Measurements from ENCODE around the gene LSM14B.

LSM14B gene

GRCh38 chr20:62129731-62130531, 7.7 kb downstream of the LSM14B start:
- DNase-seq (ENCODE audit: low read depth, low spot score), result no peak
- no peak overlapping the region for H3K27ac ChIP-seq

- H3K27ac ChIP-seq, result no peak overlapping the region
- DNase-seq (ENCODE audit: low read depth, low spot score), result no peak
Measured at GRCh38 chr20:62131560-62132320, 9.5 kb downstream of the LSM14B start.

GRCh38 chr20:62132421-62132820, 10.1 kb downstream of the LSM14B start:
- H3K27ac ChIP-seq, result no peak overlapping the region
- no peak for DNase-seq (ENCODE audit: low read depth, low spot score)

DNA sequence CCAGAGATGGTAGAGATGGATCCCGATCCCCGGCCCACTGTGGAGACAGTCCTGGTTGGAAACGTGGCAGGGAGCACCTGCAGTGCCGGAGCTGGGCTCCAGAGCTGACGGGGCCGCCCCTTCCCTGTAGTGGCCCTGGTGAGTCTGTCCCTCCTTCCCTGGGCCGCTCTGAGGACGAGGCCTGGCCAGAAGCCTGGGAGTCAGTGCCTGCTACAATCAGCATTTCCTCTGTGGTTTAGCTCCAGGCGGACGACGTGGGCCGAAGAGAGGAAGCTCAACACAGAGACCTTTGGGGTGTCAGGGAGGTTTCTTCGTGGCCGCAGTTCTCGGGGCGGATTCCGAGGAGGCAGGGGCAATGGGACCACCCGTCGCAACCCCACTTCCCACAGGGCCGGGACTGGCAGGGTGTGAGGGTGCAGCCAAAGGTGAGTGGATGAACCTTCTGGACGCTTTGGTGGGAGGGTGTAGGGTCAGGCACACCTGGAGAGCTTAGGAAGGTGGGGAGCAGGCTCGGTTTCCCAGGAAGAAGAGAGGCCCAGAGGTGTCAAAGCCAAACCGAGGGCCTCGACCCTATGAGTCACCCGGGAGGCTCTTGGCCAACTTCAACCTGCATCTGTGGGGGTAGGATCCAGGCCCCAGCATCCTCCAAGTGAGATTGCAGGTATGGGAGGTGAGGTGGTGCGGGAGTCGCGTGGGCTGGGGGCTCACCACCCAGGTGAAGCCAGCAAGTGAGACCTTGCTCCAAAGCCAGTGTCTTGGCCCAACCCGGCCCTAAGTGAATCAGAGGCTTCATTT, 11.0 kb downstream of the LSM14B start:
- no peak overlapping the region for H3K27ac ChIP-seq
- DNase-seq (ENCODE audit: low read depth, low spot score), result no peak

DNA sequence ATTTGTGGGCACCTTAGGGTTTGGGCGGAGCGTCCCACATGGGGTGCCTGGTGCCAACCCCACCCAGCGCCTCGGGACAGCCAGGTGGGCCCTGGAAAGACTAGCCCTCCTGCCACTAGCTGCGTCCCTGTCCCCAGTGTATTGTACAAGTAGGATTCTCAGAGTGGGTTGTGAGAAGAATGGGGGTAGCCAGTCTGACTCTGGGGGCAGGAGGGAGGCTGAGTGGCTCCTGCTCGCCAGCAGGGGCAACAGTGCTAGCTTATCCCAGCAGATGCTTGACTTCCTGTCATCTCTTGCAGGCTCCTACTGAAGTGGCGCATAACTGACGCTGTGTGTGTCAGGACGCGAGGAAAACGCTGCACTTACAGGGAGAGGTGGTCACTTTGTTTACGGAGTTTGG, 11.6 kb downstream of the LSM14B start:
- no peak for DNase-seq (ENCODE audit: low read depth, low spot score)
- no peak overlapping the region for H3K27ac ChIP-seq

DNA sequence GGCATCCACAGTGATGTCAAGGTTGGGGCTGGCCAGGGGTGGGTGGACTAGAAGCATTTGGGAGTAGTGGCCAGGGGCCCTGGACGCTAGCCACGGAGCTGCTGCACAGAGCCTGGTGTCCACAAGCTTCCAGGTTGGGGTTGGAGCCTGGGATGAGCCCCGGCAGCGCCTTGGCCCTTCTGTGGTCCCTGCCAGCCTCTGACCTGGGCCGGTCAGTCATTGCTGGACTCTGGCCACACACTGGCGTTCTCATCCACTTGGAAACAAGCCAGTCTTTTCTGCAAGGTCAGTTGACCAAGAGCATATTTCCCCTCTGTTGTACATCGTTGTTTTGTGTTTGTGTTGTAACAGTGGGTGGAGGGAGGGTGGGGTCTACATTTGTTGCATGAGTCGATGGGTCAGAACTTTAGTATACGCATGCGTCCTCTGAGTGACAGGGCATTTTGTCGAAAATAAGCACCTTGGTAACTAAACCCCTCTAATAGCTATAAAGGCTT, 12.5 kb downstream of the LSM14B start:
- DNase-seq (ENCODE audit: low read depth, low spot score), result no peak
- no peak overlapping the region for H3K27ac ChIP-seq

GRCh38 chr20:62135573-62136266, 13.4 kb downstream of the LSM14B start:
- no peak for DNase-seq (ENCODE audit: low read depth, low spot score)
- no peak overlapping the region for H3K27ac ChIP-seq

DNA sequence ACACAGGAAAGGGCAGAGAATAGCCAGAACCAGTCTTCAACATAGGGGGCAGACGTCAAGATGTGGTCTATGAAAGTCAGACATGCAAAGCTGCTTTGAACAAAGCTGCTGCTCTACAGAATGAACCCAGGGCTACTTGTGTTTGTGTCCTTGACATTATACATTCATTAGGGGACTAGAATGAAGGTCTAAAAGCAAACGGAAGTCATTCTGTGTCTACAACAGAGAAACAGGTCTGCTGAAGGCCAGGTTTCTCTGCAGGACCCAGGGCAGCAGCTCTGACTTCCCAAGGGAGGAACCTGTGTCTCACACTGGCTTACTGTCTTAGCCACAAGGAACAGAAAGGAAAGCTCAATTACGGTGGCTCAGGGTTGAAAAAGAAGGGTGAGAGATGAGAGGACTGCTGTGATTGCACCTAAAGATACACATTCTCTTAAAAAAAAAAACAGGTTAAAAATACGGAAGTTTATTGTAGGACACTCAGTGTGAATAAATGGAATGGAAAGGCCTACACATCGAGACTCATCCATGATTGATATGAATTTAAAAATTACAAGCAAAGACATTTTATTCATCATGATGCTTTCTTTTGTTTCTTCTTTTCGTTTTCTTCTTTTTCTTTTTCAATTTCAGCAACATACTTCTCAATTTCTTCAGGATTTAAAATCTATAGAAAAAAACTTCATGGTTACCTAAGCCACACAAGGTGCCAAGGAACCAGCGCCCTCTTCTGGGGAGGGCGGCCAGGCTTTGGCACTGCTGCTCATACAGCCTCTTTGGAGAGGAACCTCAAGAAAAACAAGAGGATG, 14.2 kb downstream of the LSM14B start:
- no peak for DNase-seq (ENCODE audit: low read depth, low spot score)

DNA sequence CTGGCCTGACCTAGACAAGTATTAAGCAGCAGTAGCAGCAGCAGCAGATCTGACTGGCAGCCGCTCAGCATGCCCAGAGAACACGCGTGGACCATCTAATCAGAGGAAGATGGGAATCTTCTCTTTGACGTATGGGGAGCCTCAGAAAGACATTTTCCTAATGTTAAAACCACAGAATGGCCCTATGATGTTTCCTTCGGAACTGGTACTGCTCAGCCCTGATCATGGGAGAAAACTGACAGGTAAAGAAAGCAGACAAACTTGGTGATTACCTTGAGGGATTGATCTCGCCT, 14.8 kb downstream of the LSM14B start:
- H3K27ac ChIP-seq, result no peak overlapping the region
- no peak for DNase-seq (ENCODE audit: low read depth, low spot score)

More for the DNA sequence above, 14.2 kb downstream of the LSM14B start:
- no peak overlapping the region for H3K27ac ChIP-seq

DNA sequence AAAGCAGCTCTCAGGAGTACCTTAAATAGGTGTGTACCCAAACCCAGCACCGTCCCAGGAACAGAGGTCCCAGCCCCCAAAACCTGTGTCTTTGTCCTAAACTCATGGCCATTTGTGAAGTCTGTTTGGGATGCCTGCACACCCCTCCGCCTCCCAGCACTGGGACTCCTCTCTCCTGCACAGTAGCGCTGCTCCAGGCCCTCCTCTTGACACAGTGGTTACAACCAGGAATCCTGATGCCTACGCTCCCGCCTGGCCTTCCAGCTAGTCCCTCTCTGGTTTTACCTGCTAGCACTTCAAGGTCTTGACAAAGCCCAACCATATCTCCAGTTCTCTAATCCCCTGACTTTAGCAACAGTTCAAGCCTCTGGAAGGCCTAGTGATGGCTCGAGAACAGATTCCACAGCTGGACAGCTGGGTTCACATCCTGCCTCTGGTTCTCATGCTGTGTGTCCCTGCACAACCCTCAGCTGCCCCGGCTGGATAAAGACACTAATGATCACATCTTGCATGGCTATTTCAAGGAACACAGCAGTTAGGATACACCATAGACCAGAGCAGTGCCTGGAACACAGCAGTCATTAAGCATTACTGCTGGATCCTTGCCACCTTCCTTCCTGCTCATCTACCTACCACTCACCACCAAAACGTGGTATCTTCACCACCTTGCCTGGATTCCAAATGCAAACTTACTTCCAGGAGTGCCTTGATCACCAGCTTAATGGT, 15.4 kb downstream of the LSM14B start:
- DNase-seq (ENCODE audit: low read depth, low spot score), result no peak
- no peak overlapping the region for H3K27ac ChIP-seq

DNA sequence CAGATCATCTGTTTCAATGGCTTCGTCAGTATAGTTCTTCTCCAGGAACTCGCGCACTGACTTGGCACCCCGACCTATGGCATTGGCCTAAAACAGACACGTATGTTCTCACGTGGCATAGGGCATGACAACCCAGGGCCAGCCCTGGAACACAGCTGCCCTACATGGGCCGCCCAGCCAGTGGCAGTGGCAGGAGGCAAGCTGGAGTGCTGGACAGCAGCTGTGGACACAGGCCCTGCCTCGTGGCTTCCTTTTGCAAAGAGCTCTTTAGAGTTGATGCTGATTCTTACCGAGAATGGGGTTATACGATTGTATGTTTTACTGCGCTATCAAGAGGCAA, 15.9 kb downstream of the LSM14B start:
- no peak overlapping the region for H3K27ac ChIP-seq
- DNase-seq (ENCODE audit: low read depth, low spot score), result no peak

DNA sequence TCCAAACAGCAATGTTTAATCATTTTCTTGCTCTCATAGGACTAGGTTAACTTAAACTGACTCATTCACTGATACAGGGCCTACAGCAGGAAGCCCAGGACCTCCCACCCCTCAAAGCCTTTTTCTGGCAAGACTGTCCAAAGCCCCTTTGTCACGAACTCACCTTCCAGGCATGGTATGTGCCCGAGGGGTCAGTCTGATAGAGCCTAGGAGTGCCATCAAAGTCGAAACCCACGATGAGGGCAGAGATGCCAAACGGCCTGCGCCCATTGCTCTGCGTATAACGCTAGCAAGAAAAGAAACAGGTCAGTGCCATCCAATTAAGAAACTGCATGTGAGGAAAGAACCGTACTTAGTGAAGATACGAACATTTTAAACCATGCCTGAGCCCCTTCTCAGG, 16.6 kb downstream of the LSM14B start:
- no peak overlapping the region for H3K27ac ChIP-seq
- no peak for DNase-seq (ENCODE audit: low read depth, low spot score)

DNA sequence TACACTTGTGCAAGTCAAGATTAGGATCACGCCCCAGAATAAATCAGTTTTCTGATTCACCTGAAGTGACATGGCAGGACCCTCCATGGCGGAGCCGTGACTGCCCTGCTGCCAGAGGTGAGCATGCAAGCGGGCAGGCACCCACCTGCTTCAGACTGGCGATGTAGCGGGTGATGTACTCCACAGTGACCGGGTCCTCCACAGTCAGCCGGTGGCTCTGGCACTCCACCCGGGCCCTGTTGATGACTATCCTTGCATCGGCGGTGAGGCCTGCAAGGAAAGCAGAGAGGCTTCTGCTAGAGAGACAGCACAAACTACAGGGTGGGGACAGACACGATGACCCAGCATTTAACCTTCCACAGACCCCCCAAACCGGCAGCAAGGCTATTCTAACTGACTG, 17.4 kb downstream of the LSM14B start:
- no peak for DNase-seq (ENCODE audit: low read depth, low spot score)
- H3K27ac ChIP-seq, result no peak overlapping the region

- DNase-seq (ENCODE audit: low read depth, low spot score), result no peak
- peak overlapping the region; percentile 84 for H3K27ac ChIP-seq
Measured at GRCh38 chr20:62141043-62141396, 18.7 kb downstream of the LSM14B start.

- peak overlapping the region; percentile 84 for H3K27ac ChIP-seq
- no peak for DNase-seq (ENCODE audit: low read depth, low spot score)
Measured at GRCh38 chr20:62141397-62142251, 19.3 kb downstream of the LSM14B start.

DNA sequence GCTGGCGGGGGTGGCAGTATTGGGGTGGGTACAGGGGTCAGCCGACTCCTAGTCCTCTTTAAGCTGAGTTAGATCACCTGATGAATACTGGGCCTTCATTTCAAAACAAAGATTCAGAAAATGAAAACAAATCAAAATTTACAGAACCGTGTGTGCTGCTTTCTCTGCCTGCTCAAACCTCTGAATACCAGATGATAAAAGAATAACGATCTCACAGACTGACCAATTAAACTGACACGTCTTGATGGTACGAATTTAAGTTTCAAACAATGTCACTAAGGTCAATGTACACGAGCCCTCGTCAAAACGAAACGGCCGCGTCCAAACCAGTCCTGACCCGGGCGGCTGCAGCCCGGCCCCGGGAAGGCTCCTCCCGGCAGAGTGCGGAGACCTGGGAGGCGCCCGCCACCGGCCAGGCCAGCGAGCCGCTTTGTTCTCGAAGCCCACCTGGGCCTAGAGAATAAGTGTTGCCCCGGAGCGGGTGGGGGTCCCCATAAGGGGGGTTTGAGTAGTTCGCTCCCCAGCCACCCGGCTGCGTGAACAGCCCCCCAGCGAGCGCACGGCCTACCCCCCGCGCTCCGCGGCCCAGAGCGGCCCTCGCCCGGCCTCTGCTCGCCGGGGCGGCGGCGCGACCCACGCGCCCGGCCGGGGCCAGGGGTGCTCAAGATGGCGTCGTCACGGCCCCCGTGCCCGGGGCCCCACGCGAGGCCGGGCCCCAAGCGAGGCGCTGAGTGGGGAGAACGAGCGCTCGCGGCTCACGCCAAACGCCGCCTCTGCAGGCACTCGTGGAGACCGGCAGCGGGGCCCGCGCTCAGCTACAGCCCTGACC, 20.2 kb downstream of the LSM14B start:
- DNase-seq (ENCODE audit: low read depth, low spot score), result no peak
- H3K27ac ChIP-seq, result peak overlapping the region; percentile 84
